Natural killer cell treated with Interleukin-12 subunit alpha and Interleukin-12 subunit beta and Interleukin-15 and Interleukin-18, amount 100 ng/mL, for 72 hours (primary cell): ENCODE measurements around the gene OSTN. TPM values are rescaled to one million over a fixed set of nuclear protein-coding genes. Genes with fewer than 3 reads are reported as not detected.

Source experiments
- ATAC-seq, 2 donors: fragments of 150-1000 bp; cut with Tn5 transposase in 1 of 2; sonication (Bioruptor Pico), chemical (Tn5 transposase) in 1 of 2; 2 replicates each; pipeline ENCODE4 v1.10.0; 2021
- DNase-seq: peaks from one replicate; pipeline ENCODE4 v3.0.0; 2022; ENCODE audit warnings: low spot score
- H3K27ac Mint-ChIP-seq, 2 donors: 1 replicate in 1 of 2; 2 replicates in 1 of 2; pipeline ENCODE4 v1.8.0; 2022; ENCODE audit warnings: mixed read lengths in 2 of 2, mild to moderate bottlenecking in 1 of 2, moderate library complexity in 1 of 2
- H3K27me3 Mint-ChIP-seq, 2 donors: 1 replicate in 1 of 2; 2 replicates in 1 of 2; pipeline ENCODE4 v1.8.0; 2022; ENCODE audit warnings: mixed read lengths in 2 of 2
- H3K36me3 Mint-ChIP-seq: one replicate; pipeline ENCODE4 v1.8.0; 2022; ENCODE audit warnings: mixed read lengths
- H3K4me1 Mint-ChIP-seq, 2 donors: 1 replicate in 1 of 2; 2 replicates in 1 of 2; pipeline ENCODE4 v1.8.0; 2022; ENCODE audit warnings: low read depth in 2 of 2, mixed read lengths in 2 of 2, mild to moderate bottlenecking in 1 of 2
- H3K4me3 Mint-ChIP-seq: one replicate; pipeline ENCODE4 v1.8.0; 2022; ENCODE audit warnings: mixed read lengths
- H3K9me3 Mint-ChIP-seq: 2 replicates; pipeline ENCODE4 v1.8.0; 2022; ENCODE audit warnings: mixed read lengths
- total RNA-seq, 2 donors: library from RNA; stranded (reverse); gene quantifications; one replicate each; pipeline ENCODE4 v1.2.3, GENCODE V29; 2022

Gene OSTN
- total RNA-seq, 2 donors from 2014 or later: not detected

DNA sequence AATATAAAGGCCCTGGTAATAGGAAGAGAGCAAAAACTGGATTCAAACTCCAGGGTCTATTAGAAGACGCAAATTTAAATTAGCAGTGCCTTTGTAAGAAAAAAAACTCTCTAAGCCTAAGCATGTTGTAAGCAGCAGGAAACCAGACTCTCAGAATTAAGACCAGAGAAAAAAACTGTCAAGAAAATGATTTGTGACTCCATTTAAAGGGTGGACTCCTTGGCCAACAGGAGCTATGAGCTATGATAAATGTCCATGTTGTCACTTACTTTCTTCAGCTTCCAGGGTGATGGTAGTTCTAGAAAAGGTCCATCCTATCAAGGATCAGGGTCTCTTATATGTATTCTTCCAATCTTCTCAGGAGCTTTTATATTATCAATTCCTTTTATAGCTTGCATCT lies 95.2 kb downstream of the OSTN start:
- Mint-ChIP-seq H3K9me3 (no peaks in the 10 kb centered on the region), H3K4me1 (peaks cover 0 to 6% of the 10 kb centered on the region in 2 donors), H3K36me3 (no peaks in the 10 kb centered on the region), H3K27ac (no peak overlapping the region), H3K4me3 (no peak overlapping the region), H3K27me3 (peaks cover 0 to 2% of the 10 kb centered on the region in 2 donors)
- DNase-seq (no peak), ATAC-seq (no peak)

DNA sequence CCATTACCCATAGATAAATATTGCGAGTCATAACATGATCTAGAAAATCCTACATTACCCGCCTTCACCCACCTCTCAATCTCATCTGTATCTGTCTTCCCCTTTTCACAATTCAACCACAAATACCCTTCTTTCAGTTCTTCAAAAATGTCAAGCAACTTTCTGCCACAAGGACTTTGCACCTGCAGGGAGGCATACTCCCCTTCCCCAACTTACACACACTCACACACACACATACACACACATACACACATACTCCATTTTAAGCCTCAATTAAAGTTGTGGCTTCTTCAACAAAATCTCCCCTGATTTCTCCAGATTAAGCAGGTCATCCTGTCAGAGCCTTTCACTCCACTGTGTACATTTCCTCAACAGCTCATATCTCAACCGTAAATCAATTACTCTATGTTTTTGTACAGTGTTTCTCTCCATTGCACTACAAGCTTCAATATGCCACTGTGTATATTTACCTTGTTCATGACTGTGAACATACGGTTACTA lies 97.0 kb downstream of the OSTN start:
- ATAC-seq (no peak), DNase-seq (no peak)
- Mint-ChIP-seq H3K27me3 (peaks cover 0 to 2% of the 10 kb centered on the region in 2 donors), H3K4me1 (no peaks in the 10 kb centered on the region), H3K36me3 (no peaks in the 10 kb centered on the region), H3K27ac (no peak overlapping the region), H3K4me3 (no peak overlapping the region), H3K9me3 (no peaks in the 10 kb centered on the region)

DNA sequence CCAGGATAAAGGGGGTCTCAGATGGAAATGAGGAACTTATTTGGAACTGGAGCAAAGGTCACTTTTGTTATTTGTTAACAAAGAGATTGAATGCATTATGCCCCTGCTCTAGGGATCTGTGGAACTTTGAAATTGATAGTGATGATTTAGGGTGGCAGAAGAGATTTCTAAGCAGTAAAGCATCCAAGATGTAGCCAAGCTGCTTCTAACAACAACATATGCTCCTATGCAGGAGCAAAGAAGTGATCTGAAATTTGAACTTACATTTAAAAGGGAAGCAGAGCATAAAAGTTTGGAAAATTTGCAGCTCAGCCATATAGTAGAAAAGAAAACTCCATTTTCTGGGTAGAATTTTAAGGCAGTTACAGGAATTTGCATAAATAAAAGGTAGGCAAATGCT lies 99.8 kb downstream of the OSTN start:
- ATAC-seq (no peak), DNase-seq (no peak)
- H3K36me3 Mint-ChIP-seq: no peaks in the 10 kb centered on the region
- peaks cover 0 to 7% of the 10 kb centered on the region in 2 donors for H3K27me3 Mint-ChIP-seq
- no peaks in the 10 kb centered on the region for H3K4me1 Mint-ChIP-seq
- H3K27ac Mint-ChIP-seq: no peak overlapping the region
- H3K9me3 Mint-ChIP-seq: no peaks in the 10 kb centered on the region
- H3K4me3 Mint-ChIP-seq: no peak overlapping the region

DNA sequence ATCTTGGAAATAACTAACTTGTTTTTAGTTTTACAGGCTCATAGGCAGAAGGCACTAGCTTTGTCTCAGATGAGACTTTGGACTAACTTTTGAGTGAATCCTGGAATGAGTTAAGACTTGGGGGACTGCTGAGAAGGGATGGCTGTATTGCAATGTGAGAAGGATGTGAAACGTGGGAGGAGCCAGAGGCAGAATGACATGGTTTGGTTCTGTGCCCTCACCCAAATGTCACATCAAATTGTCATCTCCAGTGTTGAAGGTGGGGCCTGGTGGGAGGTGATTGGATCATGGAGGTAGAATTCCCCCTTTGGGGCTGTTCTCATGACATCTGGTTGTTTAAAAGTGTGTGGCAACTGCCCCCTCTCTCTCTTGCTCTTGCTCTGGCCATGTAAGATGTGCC lies 101.4 kb downstream of the OSTN start:
- no peaks in the 10 kb centered on the region for H3K36me3 Mint-ChIP-seq
- H3K4me3 Mint-ChIP-seq: no peak overlapping the region
- no peaks in the 10 kb centered on the region for H3K9me3 Mint-ChIP-seq
- H3K27me3 Mint-ChIP-seq: peaks cover 0 to 7% of the 10 kb centered on the region in 2 donors
- no peak for ATAC-seq
- no peak for DNase-seq
- H3K27ac Mint-ChIP-seq: no peak overlapping the region
- no peaks in the 10 kb centered on the region for H3K4me1 Mint-ChIP-seq

DNA sequence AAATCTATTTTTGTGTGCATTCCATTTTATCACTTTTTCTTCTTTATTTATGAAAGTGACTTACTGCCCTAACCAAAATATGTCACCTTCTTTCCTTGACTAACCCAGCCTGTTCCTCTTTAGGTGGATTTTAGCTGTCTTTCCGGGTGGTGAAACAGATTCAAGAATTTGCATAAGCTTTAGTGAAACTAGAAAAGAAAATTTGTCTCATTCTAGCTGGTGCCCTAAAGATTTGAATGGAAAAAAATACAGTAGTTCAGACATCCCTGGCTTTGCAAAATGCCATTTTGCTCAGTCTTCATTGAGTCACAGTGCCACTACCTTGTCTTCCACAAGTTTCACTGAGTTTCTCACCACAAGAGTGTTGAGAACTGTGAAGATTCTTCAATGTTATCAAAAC lies 102.0 kb downstream of the OSTN start:
- Mint-ChIP-seq H3K27me3 (peaks cover 0 to 7% of the 10 kb centered on the region in 2 donors), H3K36me3 (no peaks in the 10 kb centered on the region), H3K4me1 (no peaks in the 10 kb centered on the region), H3K27ac (no peak overlapping the region), H3K4me3 (no peak overlapping the region), H3K9me3 (no peaks in the 10 kb centered on the region)
- ATAC-seq (no peak), DNase-seq (no peak)

DNA sequence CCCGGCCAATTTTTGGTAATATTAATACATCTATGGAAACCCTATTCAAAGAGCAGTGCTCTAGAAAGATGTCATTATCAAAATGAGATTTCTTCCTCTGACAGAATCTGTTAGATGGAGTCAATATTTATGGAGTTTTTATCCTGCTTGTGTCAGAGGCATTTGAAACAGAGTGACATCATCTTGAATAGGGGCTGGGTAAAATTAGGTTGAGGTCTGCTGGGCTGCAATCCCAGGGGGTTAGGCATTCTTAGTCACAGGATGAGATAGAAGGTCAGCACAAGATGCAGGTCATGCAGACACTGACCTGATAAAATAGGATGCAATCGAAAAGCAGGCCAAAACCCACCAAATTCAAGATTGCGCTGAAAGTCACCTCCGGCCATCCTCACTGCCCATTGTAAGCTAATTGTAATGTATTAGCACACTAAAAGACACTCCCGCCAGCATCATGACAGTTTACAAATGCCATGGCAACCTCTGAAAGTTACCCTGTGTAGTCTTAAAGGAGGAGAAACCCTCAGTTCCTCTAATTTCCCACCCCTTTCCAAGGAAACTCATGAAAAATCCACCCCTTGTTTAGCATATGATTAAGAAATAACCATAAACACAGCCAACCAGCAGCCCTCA lies 102.9 kb downstream of the OSTN start:
- H3K4me1 Mint-ChIP-seq: no peaks in the 10 kb centered on the region
- H3K27ac Mint-ChIP-seq: no peak overlapping the region
- H3K27me3 Mint-ChIP-seq: peaks cover 0 to 7% of the 10 kb centered on the region in 2 donors
- DNase-seq: no peak
- H3K9me3 Mint-ChIP-seq: no peaks in the 10 kb centered on the region
- no peaks in the 10 kb centered on the region for H3K36me3 Mint-ChIP-seq
- ATAC-seq: no peak
- H3K4me3 Mint-ChIP-seq: no peak overlapping the region

DNA sequence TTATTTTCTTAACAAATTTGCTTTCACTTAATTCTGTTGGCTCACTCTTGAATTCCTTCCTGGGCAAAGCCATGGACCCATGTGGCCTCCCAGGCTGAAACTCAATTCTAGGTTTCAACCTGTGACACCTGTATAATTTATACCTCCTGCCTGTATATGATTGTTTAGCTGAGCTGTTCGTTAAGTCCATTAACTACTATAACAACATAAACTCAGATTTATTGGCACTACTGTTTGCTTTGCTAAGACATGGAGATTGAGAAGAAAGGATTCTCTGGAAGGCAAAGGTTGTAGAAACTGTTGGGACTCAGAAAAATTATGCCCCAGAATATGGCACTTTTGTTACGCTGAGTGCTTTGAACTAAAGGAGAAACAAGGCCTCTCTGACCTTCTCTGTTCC lies 103.4 kb downstream of the OSTN start:
- no peaks in the 10 kb centered on the region for H3K9me3 Mint-ChIP-seq

DNA sequence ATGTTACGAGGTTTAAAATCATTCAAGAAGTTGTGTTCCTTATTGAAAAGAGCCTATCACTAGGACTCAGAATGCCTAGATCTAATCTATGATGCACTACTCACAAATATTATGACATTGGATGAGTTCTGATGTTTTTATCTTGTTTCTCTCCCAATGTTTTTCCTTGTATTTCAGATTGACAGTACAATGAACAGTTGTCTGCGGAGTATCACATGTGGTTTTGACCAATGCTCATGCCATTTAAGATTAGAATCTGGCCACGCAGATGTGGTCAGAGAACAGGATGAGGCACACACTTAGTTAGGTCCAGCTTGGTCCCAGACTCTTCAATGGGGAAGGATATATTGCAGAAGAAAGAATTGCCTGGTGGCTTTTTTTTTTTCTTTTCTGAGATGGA lies 104.6 kb downstream of the OSTN start:
- no peaks in the 10 kb centered on the region for H3K9me3 Mint-ChIP-seq
- H3K27ac Mint-ChIP-seq: no peak overlapping the region
- peaks cover 0 to 5% of the 10 kb centered on the region in 2 donors for H3K27me3 Mint-ChIP-seq
- no peak overlapping the region for H3K4me3 Mint-ChIP-seq
- ATAC-seq (no peak), DNase-seq (no peak)
- no peaks in the 10 kb centered on the region for H3K4me1 Mint-ChIP-seq
- no peaks in the 10 kb centered on the region for H3K36me3 Mint-ChIP-seq

More for the DNA sequence above, 103.4 kb downstream of the OSTN start:
- DNase-seq: no peak
- Mint-ChIP-seq H3K4me1 (no peaks in the 10 kb centered on the region), H3K27ac (no peak overlapping the region), H3K36me3 (no peaks in the 10 kb centered on the region), H3K27me3 (peaks cover 0 to 5% of the 10 kb centered on the region in 2 donors), H3K4me3 (no peak overlapping the region)
- ATAC-seq: no peak

DNA sequence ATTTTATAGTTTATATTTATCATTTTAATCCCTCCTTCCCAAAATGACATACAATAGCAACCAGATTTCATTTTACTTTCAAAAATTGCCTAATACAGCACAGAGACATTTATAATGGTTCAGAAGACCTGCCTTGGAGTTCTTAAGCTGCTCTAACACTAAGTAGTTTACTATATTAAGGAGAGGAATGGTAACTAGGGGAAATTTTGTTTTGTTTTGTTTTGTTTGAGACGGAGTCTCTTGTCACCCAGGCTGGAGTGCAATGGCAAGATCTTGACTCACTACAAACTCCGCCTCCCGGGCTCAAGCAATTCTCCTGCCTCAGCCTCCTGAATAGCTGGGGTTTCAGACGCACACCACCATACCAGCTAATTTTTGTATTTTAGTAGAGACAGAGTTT lies 107.4 kb downstream of the OSTN start:
- H3K27ac Mint-ChIP-seq: no peak overlapping the region
- H3K4me3 Mint-ChIP-seq: no peak overlapping the region
- H3K9me3 Mint-ChIP-seq: no peaks in the 10 kb centered on the region
- peaks cover 5 to 7% of the 10 kb centered on the region in 2 donors for H3K27me3 Mint-ChIP-seq
- H3K36me3 Mint-ChIP-seq: no peaks in the 10 kb centered on the region
- no peaks in the 10 kb centered on the region for H3K4me1 Mint-ChIP-seq
- no peak for ATAC-seq
- no peak for DNase-seq

DNA sequence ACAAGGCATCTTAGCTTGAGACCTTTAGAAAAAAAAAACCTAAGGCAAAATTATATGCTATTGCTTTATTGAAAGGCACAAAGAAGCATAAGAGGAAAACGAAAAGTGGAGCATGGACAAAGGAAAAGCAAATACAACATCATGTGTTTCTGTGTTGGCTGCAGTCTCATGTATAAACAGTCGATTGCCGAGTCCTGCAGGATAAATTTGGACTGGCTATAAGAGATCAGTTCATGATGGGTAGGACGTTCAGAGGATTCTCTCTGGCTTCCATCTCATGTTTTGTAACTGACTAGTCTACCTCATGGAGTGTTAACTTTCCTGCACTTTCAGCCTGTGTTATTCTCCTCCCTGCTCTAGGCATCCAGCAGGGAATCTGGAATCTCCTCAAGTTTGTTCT lies 108.3 kb downstream of the OSTN start:
- Mint-ChIP-seq H3K27me3 (peaks cover 4 to 7% of the 10 kb centered on the region in 2 donors), H3K36me3 (no peaks in the 10 kb centered on the region), H3K4me1 (no peaks in the 10 kb centered on the region), H3K27ac (no peak overlapping the region), H3K9me3 (no peaks in the 10 kb centered on the region), H3K4me3 (no peak overlapping the region)
- ATAC-seq (no peak), DNase-seq (no peak)

DNA sequence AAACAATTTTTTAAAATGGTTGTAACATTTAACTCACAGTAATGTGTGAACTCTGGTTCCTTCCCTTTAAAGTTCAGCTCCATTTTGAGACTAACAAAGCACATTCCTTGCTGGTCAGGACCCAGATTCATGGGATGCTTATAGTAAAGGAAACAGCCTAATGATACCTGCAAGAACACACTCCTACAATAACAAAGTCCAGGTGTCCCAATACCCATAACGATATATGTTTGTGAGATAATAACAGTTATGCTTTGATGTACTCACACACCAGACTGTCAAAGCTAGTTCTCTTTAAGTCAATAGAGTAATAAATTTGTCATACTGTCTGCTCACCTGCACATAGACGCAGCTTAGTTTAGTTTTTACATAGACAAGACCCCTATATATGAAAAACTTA lies 114.3 kb downstream of the OSTN start:
- ATAC-seq (no peak), DNase-seq (no peak)
- Mint-ChIP-seq H3K36me3 (no peaks in the 10 kb centered on the region), H3K4me1 (no peaks in the 10 kb centered on the region), H3K27ac (no peak overlapping the region), H3K27me3 (peaks cover 0 to 7% of the 10 kb centered on the region in 2 donors), H3K9me3 (no peaks in the 10 kb centered on the region), H3K4me3 (no peak overlapping the region)

DNA sequence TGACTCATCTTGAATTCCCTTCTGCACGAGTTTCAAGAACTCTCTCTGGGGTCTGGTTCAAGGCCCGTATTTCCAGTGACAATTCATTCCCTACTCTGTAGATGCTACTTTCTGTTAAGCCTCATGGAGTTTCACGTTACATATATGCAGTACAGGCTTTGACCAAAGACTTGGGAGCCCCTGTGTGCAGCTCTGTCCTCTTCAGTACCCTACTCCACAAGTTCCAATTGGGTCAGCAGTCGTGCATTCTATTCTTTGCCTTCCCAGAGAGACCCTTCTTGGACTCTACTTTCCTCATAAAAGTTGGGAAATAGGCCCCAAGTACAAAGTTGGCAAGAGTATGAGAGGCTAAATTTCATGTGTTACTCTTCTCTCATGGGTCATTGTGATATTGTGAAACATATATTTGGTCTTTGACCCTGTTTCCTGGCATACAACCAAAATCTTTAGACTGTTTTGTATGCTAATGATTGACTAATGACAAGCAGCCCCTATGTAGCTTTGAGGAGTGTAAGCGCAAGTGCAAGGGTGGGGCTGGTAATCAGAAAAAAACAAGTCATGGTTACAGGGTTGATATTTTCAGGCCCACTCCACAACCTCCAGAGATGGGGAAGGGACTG lies 115.2 kb downstream of the OSTN start:
- Mint-ChIP-seq H3K9me3 (no peaks in the 10 kb centered on the region), H3K4me3 (no peak overlapping the region), H3K4me1 (no peaks in the 10 kb centered on the region), H3K27me3 (peaks cover 2 to 7% of the 10 kb centered on the region in 2 donors), H3K27ac (no peak overlapping the region), H3K36me3 (no peaks in the 10 kb centered on the region)
- DNase-seq (no peak), ATAC-seq (no peak)
